Endothelial cell of umbilical vein (primary cell): ENCODE results near the gene ANO9. TPM values are rescaled to one million over a fixed set of nuclear protein-coding genes. Genes with fewer than 3 reads are reported as not detected.

ENCODE experiments used
- BruUV-seq: library from RNA; stranded (reverse); fragments of 400-500 nt; replicated peaks from 2 replicates; lab custom pipeline; 2021; lab: Mats Ljungman, UMichigan
- CTCF ChIA-PET: fragments of 300-600, 350-600 bp; sonication (Branson Sonifier 250); formaldehyde crosslinking; loops from one replicate; lab custom pipeline; 2021; ENCODE audit warnings: antibody characterized with exemption, inconsistent platforms; lab: Charles Lee
- POLR2A ChIA-PET: fragments of 300-600, 350-600 bp; sonication (Branson Sonifier 250); formaldehyde crosslinking; loops from one replicate; lab custom pipeline; 2021; ENCODE audit warnings: antibody characterized with exemption, inconsistent platforms; lab: Charles Lee
- DNase-seq: peaks from one replicate; pipeline ENCODE4 v3.0.0-alpha.2; 2011; ENCODE audit warnings: low read depth, low spot score
- FAIRE-seq: peaks from 2 replicates; lab custom pipeline; 2011; peaks lifted over from hg19 to GRCh38; lab: Jason Lieb, UNC
- H2AFZ ChIP-seq: 2 replicates; pipeline ENCODE4 v1.6.0; 2012; ENCODE audit warnings: low read depth, low read length, control low read depth, inconsistent platforms
- H3K27ac ChIP-seq: 2 replicates; pipeline ENCODE4 v1.5.1; 2011; ENCODE audit warnings: low read depth, mild to moderate bottlenecking, control low read depth, low read length, moderate library complexity; ENCODE audit not compliant: insufficient read depth
- H3K27me3 ChIP-seq, 2 experiments: 2 replicates each; pipeline versions ENCODE4 v1.6.0 to v1.6.1; 2011; ENCODE audit warnings: low read length in 2 of 2, mixed read lengths in 1 of 2; ENCODE audit not compliant: control insufficient read depth in 2 of 2, insufficient read depth in 2 of 2
- H3K36me3 ChIP-seq, 2 experiments: 2 replicates in 1 of 2; 3 replicates in 1 of 2; pipeline ENCODE4 v1.5.1; 2011; ENCODE audit warnings: low read length in 2 of 2, mild to moderate bottlenecking in 1 of 2, moderate library complexity in 1 of 2; ENCODE audit not compliant: control insufficient read depth in 2 of 2, insufficient read depth in 2 of 2; ENCODE audit errors: extremely low read depth in 1 of 2
- H3K4me1 ChIP-seq: 3 replicates; pipeline ENCODE4 v1.5.1; 2011; ENCODE audit warnings: mild to moderate bottlenecking, low read length; ENCODE audit not compliant: control insufficient read depth, insufficient read depth; ENCODE audit errors: extremely low read depth
- H3K4me2 ChIP-seq: 2 replicates; pipeline ENCODE4 v1.6.1; 2011; ENCODE audit warnings: low read length, control low read depth, mixed read lengths; ENCODE audit not compliant: insufficient read depth
- H3K4me3 ChIP-seq, 3 experiments: fragments of 200-600 bp in 1 of 3; sonication (generic), shearing (Covaris generic) in 1 of 3; replicated peaks in 1 of 3; 2 replicates each; pipeline ENCODE4 v1.5.1; 2011 to 2016; ENCODE audit warnings: control low read depth in 3 of 3, low read length in 3 of 3, mild to moderate bottlenecking in 2 of 3, inconsistent platforms in 1 of 3, low read depth in 1 of 3, moderate library complexity in 1 of 3; ENCODE audit not compliant: insufficient read depth in 1 of 3
- H3K79me2 ChIP-seq: 2 replicates; pipeline ENCODE4 v1.6.0; 2012; ENCODE audit warnings: low read length, inconsistent platforms; ENCODE audit not compliant: control insufficient read depth, insufficient read depth
- H3K9ac ChIP-seq: replicated peaks from 2 replicates; pipeline ENCODE3; 2011; ENCODE audit warnings: low read length, control low read depth; ENCODE audit not compliant: insufficient read depth; ENCODE audit errors: extremely low read depth
- H3K9me1 ChIP-seq: replicated peaks from 3 replicates; pipeline ENCODE4 v1.6.0; 2011; ENCODE audit warnings: mild to moderate bottlenecking, low read length; ENCODE audit not compliant: control insufficient read depth, insufficient read depth; ENCODE audit errors: extremely low read depth
- H3K9me3 ChIP-seq: replicated peaks from 2 replicates; pipeline ENCODE4 v1.5.1; 2012; ENCODE audit warnings: low read length, inconsistent platforms; ENCODE audit not compliant: control insufficient read depth, insufficient read depth
- H4K20me1 ChIP-seq: replicated peaks from 2 replicates; pipeline ENCODE3; 2011; ENCODE audit warnings: mild to moderate bottlenecking, low read length; ENCODE audit not compliant: control insufficient read depth, insufficient read depth; ENCODE audit errors: extremely low read depth
- EZH2 ChIP-seq: IDR thresholded peaks from 2 replicates; pipeline ENCODE4 v1.6.1; 2012; ENCODE audit warnings: borderline replicate concordance, low read depth, mild to moderate bottlenecking, moderate library complexity, low read length, inconsistent platforms; ENCODE audit not compliant: severe bottlenecking
- FOS ChIP-seq: IDR thresholded peaks from 2 replicates; pipeline ENCODE4 v1.6.1; 2011; ENCODE audit warnings: mild to moderate bottlenecking, low read length, moderate library complexity, borderline replicate concordance; ENCODE audit not compliant: insufficient read depth
- GATA2 ChIP-seq: IDR thresholded peaks from 2 replicates; pipeline ENCODE4 v1.7.0; 2011; ENCODE audit warnings: low read depth, mild to moderate bottlenecking, moderate library complexity, mixed read lengths, low read length; ENCODE audit not compliant: insufficient read length, insufficient read depth
- JUN ChIP-seq: IDR thresholded peaks from 2 replicates; pipeline ENCODE4 v1.6.1; 2011; ENCODE audit warnings: borderline replicate concordance, low read depth; ENCODE audit not compliant: insufficient read length, insufficient read depth
- MYC ChIP-seq: IDR thresholded peaks from one replicate; pipeline ENCODE4 v1.6.1; 2011; ENCODE audit warnings: mild to moderate bottlenecking, low read depth, low read length
- POLR2A ChIP-seq: IDR thresholded peaks from 2 replicates; pipeline ENCODE4 v1.6.1; 2012; ENCODE audit warnings: low read depth, mild to moderate bottlenecking, control low read depth, low read length
- POLR2AphosphoS5 ChIP-seq: IDR thresholded peaks from 2 replicates; pipeline ENCODE4 v1.6.1; 2012; ENCODE audit warnings: low read depth, mild to moderate bottlenecking, control low read depth, low read length, moderate library complexity; ENCODE audit not compliant: insufficient read depth
- dilution Hi-C: fragments of 300-500 bp; cut with MboI; formaldehyde crosslinking; loops from one replicate; pipeline ENCODE4 v1.15.0; 2019; ENCODE audit warnings: low sequenced_read_pairs; ENCODE audit not compliant: extremely low pct_ligation_motif_present
- intact Hi-C: fragments of 100-400 bp; cut with micrococcal nuclease; formaldehyde crosslinking; loops from one replicate; pipeline ENCODE4 v1.10.0; 2022
- polyA plus RNA-seq, 4 experiments: library from polyadenylated mRNA; depleted of rRNA in 3 of 4; stranded (reverse) in 3 of 4; unstranded in 1 of 4; fragments of >200 nt; gene quantifications; 2 replicates each; pipeline versions ENCODE4 v1.2.1 to v1.2.3, GENCODE V29; 2011 to 2012; ENCODE audit warnings: missing spikeins in 1 of 4
- total RNA-seq: library from RNA; stranded (reverse); gene quantifications from 2 replicates; pipeline ENCODE4 v1.2.3, GENCODE V29; 2021
- TF ChIP-seq, protein P1 (sequence below), 2 donors: IDR thresholded peaks; 1 replicate in 1 of 2; 2 replicates in 1 of 2; pipeline ENCODE4 v1.5.1; 2011; ENCODE audit warnings: low read length in 2 of 2, mild to moderate bottlenecking in 2 of 2, moderate library complexity in 2 of 2, control low read depth in 1 of 2, inconsistent platforms in 1 of 2, low read depth in 1 of 2; ENCODE audit not compliant: insufficient read depth in 1 of 2; ENCODE audit errors: extremely low read depth in 1 of 2
- TF ChIP-seq, protein P2 (sequence below): IDR thresholded peaks from 2 replicates; pipeline ENCODE4 v1.6.1; 2011; ENCODE audit not compliant: insufficient read depth, insufficient read length

The ANO9 gene
- total and polyA plus RNA-seq, 2 donors (not counting 3 experiments of a cell fraction or from before 2014, with no cell fraction given): 0.23 TPM; not detected in 1

DNA sequence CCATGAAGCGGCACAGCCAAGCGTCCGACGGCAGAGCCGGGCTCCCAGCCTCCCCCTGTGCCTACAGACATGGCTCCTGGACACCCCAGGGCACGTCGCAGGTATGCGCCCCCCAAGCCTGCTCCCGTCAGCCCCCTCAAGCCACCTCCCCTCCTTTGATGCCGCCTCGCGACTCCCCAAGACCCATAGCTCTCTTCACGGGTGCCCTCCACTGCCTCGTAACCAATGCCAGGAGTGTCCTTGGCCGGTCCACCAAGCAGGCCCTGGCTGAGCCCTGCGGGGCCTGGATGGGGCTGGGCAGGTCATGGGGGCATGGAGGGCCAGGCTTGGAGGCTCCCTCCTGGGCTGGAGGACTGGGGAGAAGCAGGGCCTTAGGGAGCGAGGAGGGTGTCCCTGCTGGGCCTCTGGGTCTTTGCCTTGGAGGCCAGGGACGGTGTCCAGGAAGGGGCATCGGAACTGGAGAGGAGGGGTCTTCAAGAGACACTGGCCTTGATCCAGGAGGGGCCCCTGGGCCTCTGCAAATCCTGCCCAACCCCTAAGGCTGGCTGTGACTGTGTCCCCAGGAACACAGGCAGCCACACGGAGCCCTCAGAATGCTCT lies 9.2 kb downstream of the ANO9 start:
- Histone ChIP-seq H4K20me1 (no peaks in the 10 kb centered on the region), H3K27ac (no peak overlapping the region), H3K27me3 (no peaks in the 10 kb centered on the region), H3K9me1 (no peaks in the 10 kb centered on the region), H3K4me1 (no peaks in the 10 kb centered on the region), H3K36me3 (no peaks in the 10 kb centered on the region), H3K4me2 (no peak overlapping the region), H3K9ac (no peak overlapping the region), H3K4me3 (no peak overlapping the region), H2AFZ (no peak overlapping the region), H3K79me2 (no peaks in the 10 kb centered on the region), H3K9me3 (no peaks in the 10 kb centered on the region)
- BruUV-seq: no TSS peak
- TF ChIP-seq FOS (no peak), MYC (no peak), POLR2A (no peak), POLR2AphosphoS5 (no peak), JUN (no peak), EZH2 (no peak), GATA2 (no peak)
- TF ChIP-seq, protein P1, sequence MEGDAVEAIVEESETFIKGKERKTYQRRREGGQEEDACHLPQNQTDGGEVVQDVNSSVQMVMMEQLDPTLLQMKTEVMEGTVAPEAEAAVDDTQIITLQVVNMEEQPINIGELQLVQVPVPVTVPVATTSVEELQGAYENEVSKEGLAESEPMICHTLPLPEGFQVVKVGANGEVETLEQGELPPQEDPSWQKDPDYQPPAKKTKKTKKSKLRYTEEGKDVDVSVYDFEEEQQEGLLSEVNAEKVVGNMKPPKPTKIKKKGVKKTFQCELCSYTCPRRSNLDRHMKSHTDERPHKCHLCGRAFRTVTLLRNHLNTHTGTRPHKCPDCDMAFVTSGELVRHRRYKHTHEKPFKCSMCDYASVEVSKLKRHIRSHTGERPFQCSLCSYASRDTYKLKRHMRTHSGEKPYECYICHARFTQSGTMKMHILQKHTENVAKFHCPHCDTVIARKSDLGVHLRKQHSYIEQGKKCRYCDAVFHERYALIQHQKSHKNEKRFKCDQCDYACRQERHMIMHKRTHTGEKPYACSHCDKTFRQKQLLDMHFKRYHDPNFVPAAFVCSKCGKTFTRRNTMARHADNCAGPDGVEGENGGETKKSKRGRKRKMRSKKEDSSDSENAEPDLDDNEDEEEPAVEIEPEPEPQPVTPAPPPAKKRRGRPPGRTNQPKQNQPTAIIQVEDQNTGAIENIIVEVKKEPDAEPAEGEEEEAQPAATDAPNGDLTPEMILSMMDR (IDR thresholded peaks at IDR 0.05; ENCODE audit: extremely low read depth in 1 of 2, insufficient read depth in 1 of 2, low read depth in 1 of 2, low read length in 2 of 2): no peak
- TF ChIP-seq, protein P2, sequence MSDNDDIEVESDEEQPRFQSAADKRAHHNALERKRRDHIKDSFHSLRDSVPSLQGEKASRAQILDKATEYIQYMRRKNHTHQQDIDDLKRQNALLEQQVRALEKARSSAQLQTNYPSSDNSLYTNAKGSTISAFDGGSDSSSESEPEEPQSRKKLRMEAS: no peak
- CTCF ChIA-PET: interaction anchor here (0.6 kb wide), 1 partner anchor 16 kb away, joined by 3 read pairs; no protein-coding TSS in a partner anchor
- POLR2A ChIA-PET: no interaction called here
- no peak for FAIRE-seq
- intact Hi-C loops: no loop called here
- dilution Hi-C loops: no loop called here
- no peak for DNase-seq
